SU-DHL-6 (cell line): ENCODE results near the gene SPRR5.

Experiments used
- CTCF ChIP-seq: fragments of 200-600 bp; sonication (generic); IDR thresholded peaks from one replicate; pipeline ENCODE4 v1.5.1; 2017; ENCODE audit warnings: antibody characterized with exemption, mild to moderate bottlenecking, low read length, moderate library complexity; ENCODE audit not compliant: insufficient read depth, poor library complexity, severe bottlenecking
- EZH2phosphoT487 ChIP-seq: fragments of 200-600 bp; sonication (generic), shearing (Covaris generic); conservative IDR thresholded peaks from 2 replicates; pipeline ENCODE4 v1.6.1; 2018; ENCODE audit warnings: mild to moderate bottlenecking, antibody characterized with exemption, low read length, moderate library complexity, mixed read lengths

- TF ChIP-seq CTCF (no peak), EZH2phosphoT487 (no peak)
These were observed 13.5 kb downstream of the SPRR5 start for GRCh38 chr1:152960452-152961044.
